HCT116 (cell line): ENCODE measurements around the gene MPHOSPH10.
"Not testable (repeated sequence)": the region's sequence is repeated elsewhere in the genome, so short reads cannot be mapped to it uniquely, and the experiment has no call there.

ENCODE experiments used
- CEBPB ChIP-seq: IDR thresholded peaks from 2 replicates; pipeline ENCODE4 v1.6.1; 2012; ENCODE audit warnings: low read depth
- CTCF ChIP-seq, 3 experiments: fragments of 200-600 bp in 1 of 3; sonication (generic) in 1 of 3; IDR thresholded peaks in 2 of 3; conservative IDR thresholded peaks in 1 of 3; 2 replicates each; pipeline ENCODE4 v1.5.1; 2012 to 2017; ENCODE audit warnings: low read depth in 2 of 3, low read length in 2 of 3, antibody characterized with exemption in 1 of 3, borderline replicate concordance in 1 of 3, control low read depth in 1 of 3, mild to moderate bottlenecking in 1 of 3, mixed read lengths in 1 of 3, mixed run types in 1 of 3, moderate library complexity in 1 of 3; ENCODE audit not compliant: insufficient read depth in 1 of 3
- ELF1 ChIP-seq: IDR thresholded peaks from 2 replicates; pipeline ENCODE4 v1.6.1; 2012; ENCODE audit warnings: low read depth, borderline replicate concordance
- EZH2 ChIP-seq: fragments of 200-600 bp; sonication (generic); IDR thresholded peaks from 2 replicates; pipeline ENCODE4 v1.6.1; 2017; ENCODE audit warnings: antibody characterized with exemption, mixed run types
- EZH2phosphoT487 ChIP-seq: fragments of 200-600 bp; IDR thresholded peaks from 2 replicates; pipeline ENCODE4 v1.6.1; 2018; ENCODE audit warnings: antibody characterized with exemption, borderline replicate concordance
- POLR2A ChIP-seq: IDR thresholded peaks from 2 replicates; pipeline ENCODE4 v1.7.0; 2011; ENCODE audit warnings: borderline replicate concordance; ENCODE audit not compliant: insufficient read depth, insufficient read length; ENCODE audit errors: extremely low read depth
- RAD21 ChIP-seq: IDR thresholded peaks from 2 replicates; pipeline ENCODE4 v1.6.1; 2012; ENCODE audit warnings: low read depth, mild to moderate bottlenecking
- REST ChIP-seq: IDR thresholded peaks from 2 replicates; pipeline ENCODE4 v1.6.1; 2012; ENCODE audit warnings: low read depth
- SIN3A ChIP-seq: IDR thresholded peaks from 2 replicates; pipeline ENCODE4 v1.6.1; 2012; ENCODE audit warnings: low read depth
- TCF7L2 ChIP-seq: IDR thresholded peaks from 2 replicates; pipeline ENCODE4 v1.7.0; 2011; ENCODE audit warnings: borderline replicate concordance, inconsistent platforms; ENCODE audit not compliant: insufficient read depth, insufficient read length; ENCODE audit errors: extremely low read depth
- YY1 ChIP-seq: IDR thresholded peaks from 2 replicates; pipeline ENCODE4 v1.6.1; 2011; ENCODE audit warnings: low read length, low read depth, moderate library complexity, mild to moderate bottlenecking; ENCODE audit not compliant: insufficient replicate concordance; ENCODE audit errors: extremely low read depth
- ZNF274 ChIP-seq: fragments of 200-500 bp; sonication (Bioruptor generic); IDR thresholded peaks from 2 replicates; pipeline ENCODE4 v1.6.1; 2014; ENCODE audit warnings: mild to moderate bottlenecking, low read depth, low read length, inconsistent platforms

GRCh38 chr2:71089475-71089874 lies 41.0 kb upstream of the MPHOSPH10 start:
- TF ChIP-seq CTCF (IDR thresholded peaks at IDR 0.05 in 2 of 3, conservative IDR thresholded peaks at IDR 0.05 in 1 of 3; ENCODE audit: borderline replicate concordance in 1 of 3, insufficient read depth in 1 of 3, low read depth in 2 of 3, low read length in 2 of 3); ZNF274; REST; POLR2A; CEBPB; ELF1; EZH2; RAD21; TCF7L2; YY1; EZH2phosphoT487; SIN3A: not testable (repeated sequence)
